Testis (tissue), 3 donors: Measurements from ENCODE around the gene PTGFR. TPM values are rescaled to one million over a fixed set of nuclear protein-coding genes. Genes with fewer than 3 reads are reported as not detected.

Source experiments
- DNase-seq: peaks from one replicate; pipeline ENCODE4 v3.0.0-alpha.2; 2019
- H3K27ac ChIP-seq, 2 donors: fragments of 200-600 bp; sonication (generic); one replicate each; pipeline ENCODE4 v1.5.1; 2019
- H3K27me3 ChIP-seq: fragments of 200-600 bp; sonication (generic); one replicate; pipeline ENCODE4 v1.5.1; 2019
- H3K36me3 ChIP-seq: fragments of 200-600 bp; sonication (generic); one replicate; pipeline ENCODE4 v1.5.1; 2017; ENCODE audit warnings: low read depth; ENCODE audit errors: missing control alignments
- H3K4me1 ChIP-seq: fragments of 200-600 bp; sonication (generic); one replicate; pipeline ENCODE4 v1.5.1; 2019
- H3K4me3 ChIP-seq, 2 donors: fragments of 200-600 bp; sonication (generic); one replicate each; pipeline ENCODE4 v1.5.1; 2017 to 2019
- H3K9me3 ChIP-seq: fragments of 200-600 bp; sonication (generic); one replicate; pipeline ENCODE4 v1.5.1; 2017
- POLR2A ChIP-seq: fragments of 450-650 bp; IDR thresholded peaks from one replicate; pipeline ENCODE4 v1.6.1; 2017; ENCODE audit warnings: antibody characterized with exemption, mild to moderate bottlenecking, moderate library complexity
- WGBS, 2 donors: methylation state at CpG; one replicate each; pipeline ENCODE4 v1.1.5; 2018; 5-methylcytosine and 5-hydroxymethylcytosine counted together
- intact Hi-C: fragments of 100-400 bp; cut with DNase I; formaldehyde crosslinking; loops from one replicate; pipeline ENCODE4 v1.15.1; 2023; ENCODE audit warnings: low total_unique reads
- polyA plus RNA-seq: library from polyadenylated mRNA; stranded (reverse); fragments of 350-450 nt; fragmentation: Illumina TruSeq; extraction: RNeasy Lipid Tissue Mini Kit (QIAGEN cat#74804); gene quantifications from one replicate; pipeline ENCODE4 v1.2.3, GENCODE V29; 2014; ENCODE audit warnings: low read depth, low replicate concordance; ENCODE audit not compliant: insufficient read depth
- total RNA-seq, 2 donors: library from RNA; depleted of rRNA; stranded (reverse); fragments of >200 nt; gene quantifications; one replicate each; pipeline ENCODE4 v1.2.3, GENCODE V29; 2016
- TF ChIP-seq, protein P1 (sequence below), 3 experiments: fragments of 450-650 bp in 2 of 3; fragments of 200-600 bp in 1 of 3; sonication (generic) in 1 of 3; IDR thresholded peaks; one replicate each; pipeline ENCODE4 v1.5.1; 2016 to 2019; ENCODE audit warnings: antibody characterized with exemption in 3 of 3, mild to moderate bottlenecking in 2 of 3, moderate library complexity in 1 of 3

Gene PTGFR
- total and polyA plus RNA-seq, 3 donors from 2014 or later = 0.50 to 2.9 (median 0.79) TPM

DNA sequence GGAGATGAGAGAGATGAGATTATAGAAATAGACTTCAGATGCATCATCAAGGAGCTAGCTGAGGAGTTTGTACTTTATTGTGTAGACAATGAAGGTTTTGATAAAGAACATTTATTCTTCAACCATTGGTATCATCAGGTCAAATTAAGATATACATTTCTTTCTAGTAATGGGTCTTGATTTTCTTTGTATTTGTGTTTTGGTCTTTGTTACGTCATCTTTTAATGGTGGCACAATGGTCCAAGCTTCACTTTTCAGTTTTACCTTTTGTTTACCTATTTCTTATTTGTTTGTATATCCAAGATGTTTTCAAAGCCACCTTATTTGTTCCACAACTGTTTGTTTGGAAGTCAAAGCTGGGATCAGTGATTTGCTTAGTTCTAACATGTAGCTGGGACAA is 44.5 kb downstream of the PTGFR start:
- H3K9me3 ChIP-seq = no peaks in the 10 kb centered on the region
- no peak overlapping the region for H3K4me3 ChIP-seq
- 90 to 94% methylated on average over 1 of the region's 1 CpG for WGBS, 2 donors
- no peaks in the 10 kb centered on the region for H3K4me1 ChIP-seq
- no peak overlapping the region for H3K27ac ChIP-seq
- intact Hi-C loops = no loop called here
- H3K27me3 ChIP-seq = no peaks in the 10 kb centered on the region
- no peaks in the 10 kb centered on the region for H3K36me3 ChIP-seq
- DNase-seq = no peak
- no peak for TF ChIP-seq POLR2A
- TF ChIP-seq, protein P1, sequence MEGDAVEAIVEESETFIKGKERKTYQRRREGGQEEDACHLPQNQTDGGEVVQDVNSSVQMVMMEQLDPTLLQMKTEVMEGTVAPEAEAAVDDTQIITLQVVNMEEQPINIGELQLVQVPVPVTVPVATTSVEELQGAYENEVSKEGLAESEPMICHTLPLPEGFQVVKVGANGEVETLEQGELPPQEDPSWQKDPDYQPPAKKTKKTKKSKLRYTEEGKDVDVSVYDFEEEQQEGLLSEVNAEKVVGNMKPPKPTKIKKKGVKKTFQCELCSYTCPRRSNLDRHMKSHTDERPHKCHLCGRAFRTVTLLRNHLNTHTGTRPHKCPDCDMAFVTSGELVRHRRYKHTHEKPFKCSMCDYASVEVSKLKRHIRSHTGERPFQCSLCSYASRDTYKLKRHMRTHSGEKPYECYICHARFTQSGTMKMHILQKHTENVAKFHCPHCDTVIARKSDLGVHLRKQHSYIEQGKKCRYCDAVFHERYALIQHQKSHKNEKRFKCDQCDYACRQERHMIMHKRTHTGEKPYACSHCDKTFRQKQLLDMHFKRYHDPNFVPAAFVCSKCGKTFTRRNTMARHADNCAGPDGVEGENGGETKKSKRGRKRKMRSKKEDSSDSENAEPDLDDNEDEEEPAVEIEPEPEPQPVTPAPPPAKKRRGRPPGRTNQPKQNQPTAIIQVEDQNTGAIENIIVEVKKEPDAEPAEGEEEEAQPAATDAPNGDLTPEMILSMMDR (IDR thresholded peaks at IDR 0.05) = no peak

DNA sequence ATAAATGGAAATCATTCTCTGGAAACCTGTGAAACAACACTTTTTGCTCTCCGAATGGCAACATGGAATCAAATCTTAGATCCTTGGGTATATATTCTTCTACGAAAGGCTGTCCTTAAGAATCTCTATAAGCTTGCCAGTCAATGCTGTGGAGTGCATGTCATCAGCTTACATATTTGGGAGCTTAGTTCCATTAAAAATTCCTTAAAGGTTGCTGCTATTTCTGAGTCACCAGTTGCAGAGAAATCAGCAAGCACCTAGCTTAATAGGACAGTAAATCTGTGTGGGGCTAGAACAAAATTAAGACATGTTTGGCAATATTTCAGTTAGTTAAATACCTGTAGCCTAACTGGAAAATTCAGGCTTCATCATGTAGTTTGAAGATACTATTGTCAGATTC is 45.7 kb downstream of the PTGFR start:
- Histone ChIP-seq H3K36me3 (no peaks in the 10 kb centered on the region), H3K9me3 (no peaks in the 10 kb centered on the region), H3K4me1 (no peaks in the 10 kb centered on the region), H3K27ac (no peak overlapping the region), H3K4me3 (no peak overlapping the region), H3K27me3 (no peaks in the 10 kb centered on the region)
- intact Hi-C loops = no loop called here
- DNase-seq = no peak
- 87 to 91% methylated on average over 2 of the region's 2 CpGs for WGBS, 2 donors
- TF ChIP-seq POLR2A = no peak
- TF ChIP-seq, protein P1 (IDR thresholded peaks at IDR 0.05) = no peak

DNA sequence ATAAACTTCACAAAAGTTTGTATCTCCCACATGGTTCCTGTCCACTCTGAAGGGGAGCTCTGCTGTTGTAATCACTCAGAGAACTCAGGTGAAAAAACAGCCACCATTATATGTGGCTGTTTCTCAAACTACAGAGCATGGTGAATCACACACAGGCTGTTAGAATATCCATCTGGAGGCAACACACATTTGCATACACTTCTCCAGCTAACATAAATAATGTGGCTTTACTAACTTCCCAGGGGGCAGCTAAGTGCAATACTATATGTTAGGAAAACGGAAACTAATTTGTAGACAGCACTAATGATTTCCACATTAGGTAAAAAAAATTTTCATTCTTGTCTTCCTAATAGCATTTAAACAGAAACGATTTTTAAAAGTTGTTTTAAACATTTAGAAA is 49.3 kb downstream of the PTGFR start:
- Histone ChIP-seq H3K9me3 (no peaks in the 10 kb centered on the region), H3K36me3 (no peaks in the 10 kb centered on the region), H3K4me3 (no peak overlapping the region), H3K27ac (no peak overlapping the region), H3K4me1 (no peaks in the 10 kb centered on the region), H3K27me3 (no peaks in the 10 kb centered on the region)
- TF ChIP-seq POLR2A = no peak
- TF ChIP-seq, protein P1 (IDR thresholded peaks at IDR 0.05) = no peak
- 53 to 60% methylated on average over 2 of the region's 2 CpGs for WGBS, 2 donors
- intact Hi-C loops = no loop called here
- DNase-seq = no peak

DNA sequence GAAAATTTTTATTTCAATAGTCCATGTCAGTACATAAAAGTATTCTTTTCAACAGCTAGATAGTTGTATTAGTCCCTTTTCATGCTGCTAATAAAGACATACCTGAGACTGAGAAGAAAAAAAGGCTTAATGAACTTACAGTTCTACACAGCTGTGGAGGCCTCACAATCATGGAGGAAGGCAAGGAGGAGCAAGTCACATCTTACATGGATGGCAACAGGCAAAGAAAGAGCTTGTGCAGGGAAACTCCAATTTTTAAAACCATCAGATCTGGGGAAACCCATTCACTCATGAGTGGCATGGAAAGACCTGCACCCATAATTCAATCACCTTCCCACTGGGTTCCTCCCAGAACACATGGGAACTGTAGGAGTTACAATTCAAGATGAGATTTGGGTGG is 50.7 kb downstream of the PTGFR start:
- Histone ChIP-seq H3K36me3 (no peaks in the 10 kb centered on the region), H3K9me3 (no peaks in the 10 kb centered on the region), H3K27me3 (no peaks in the 10 kb centered on the region), H3K4me3 (no peak overlapping the region), H3K27ac (no peak overlapping the region), H3K4me1 (no peaks in the 10 kb centered on the region)
- TF ChIP-seq, protein P1 (IDR thresholded peaks at IDR 0.05) = no peak
- no peak for TF ChIP-seq POLR2A
- intact Hi-C loops = no loop called here
- no peak for DNase-seq

DNA sequence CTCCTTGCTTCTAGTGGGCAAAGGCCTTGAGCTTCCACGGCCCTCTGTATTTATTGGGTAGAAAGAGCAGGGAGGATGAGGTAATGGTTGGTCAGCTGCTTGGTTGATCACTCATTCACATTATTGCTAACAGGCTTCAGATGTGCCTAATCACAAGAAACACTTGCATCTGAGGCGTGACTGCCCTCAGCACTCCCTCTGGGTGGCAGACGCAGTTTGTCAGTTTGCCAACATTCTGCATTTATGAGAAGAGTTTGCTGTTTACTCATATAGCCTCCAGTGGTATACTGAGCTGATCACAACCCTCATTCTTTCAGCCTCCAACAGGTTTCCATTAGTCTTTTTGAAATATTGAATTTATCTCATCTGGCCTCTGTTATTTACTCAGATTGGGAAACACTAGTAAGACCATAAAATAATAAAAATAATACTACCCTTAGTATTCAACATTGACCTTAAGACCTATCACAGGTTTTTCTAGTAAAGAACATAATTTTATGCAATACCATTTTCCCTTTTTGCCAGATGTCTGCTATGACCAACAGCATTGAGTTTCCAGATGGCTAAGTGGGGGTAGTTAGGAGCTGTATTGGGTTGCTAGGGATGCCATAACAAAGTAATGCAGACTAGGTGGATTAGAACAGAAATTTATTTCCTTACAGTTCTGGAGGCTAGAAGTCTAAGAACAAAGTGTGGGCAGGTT is 53.3 kb downstream of the PTGFR start:
- intact Hi-C loops = no loop called here
- TF ChIP-seq, protein P1 (IDR thresholded peaks at IDR 0.05) = no peak
- no peak for TF ChIP-seq POLR2A
- Histone ChIP-seq H3K36me3 (no peaks in the 10 kb centered on the region), H3K4me1 (no peaks in the 10 kb centered on the region), H3K9me3 (no peaks in the 10 kb centered on the region), H3K27me3 (no peaks in the 10 kb centered on the region), H3K4me3 (no peak overlapping the region), H3K27ac (no peak overlapping the region)
- no peak for DNase-seq
- WGBS, 2 donors = 88 to 98% methylated on average over 3 of the region's 3 CpGs
